Measurements from ENCODE around the gene CCBE1. TPM values are rescaled to one million over a fixed set of nuclear protein-coding genes. Genes with fewer than 3 reads are reported as not detected.

The CCBE1 gene
- total and polyA plus RNA-seq, 2 donors, result 0.33 to 0.62 TPM

DNA sequence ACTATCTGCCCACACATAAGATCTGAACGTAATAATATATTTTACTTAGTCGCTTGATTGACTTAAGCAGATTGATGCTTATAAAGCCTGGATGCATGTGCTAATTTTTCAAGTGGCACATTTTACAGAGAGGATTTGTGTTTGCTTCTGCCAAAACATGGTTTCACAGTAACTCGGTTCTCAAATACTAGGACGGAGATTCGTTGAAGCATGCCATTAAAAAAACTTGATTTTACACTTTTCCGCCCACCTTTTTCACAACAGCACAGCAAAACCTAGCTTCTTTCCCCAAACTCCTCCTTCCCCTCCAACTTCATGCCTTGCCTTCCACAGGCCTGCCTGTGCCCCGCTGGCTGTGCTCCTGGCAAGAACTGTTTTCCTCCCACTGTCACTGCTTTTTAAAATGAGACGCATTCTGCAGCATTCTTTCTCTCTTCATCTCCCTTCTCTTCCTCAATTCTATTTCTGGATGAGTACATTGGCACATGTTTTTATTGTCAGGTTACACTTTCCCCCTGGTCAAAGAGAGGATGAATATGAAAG lies 283.0 kb downstream of the CCBE1 start:
- no peaks in the 10 kb centered on the region for H3K36me3 ChIP-seq (ENCODE audit: control insufficient read depth in 2 of 2, insufficient read depth in 2 of 2, low read length in 1 of 2)
- H3K4me1 ChIP-seq (ENCODE audit: control insufficient read depth in 2 of 2, insufficient read depth in 2 of 2, low read length in 2 of 2), result no peaks in the 10 kb centered on the region
- no peaks in the 10 kb centered on the region for H3K9me3 ChIP-seq (ENCODE audit: control insufficient read depth in 2 of 2, insufficient read depth in 1 of 2, low read length in 1 of 2)
- H3K27ac ChIP-seq (ENCODE audit: low read depth in 1 of 2, low read length in 1 of 2), result no peak overlapping the region
- H3K27me3 ChIP-seq (ENCODE audit: control insufficient read depth in 2 of 2, insufficient read depth in 1 of 2, low read length in 1 of 2), result no peaks in the 10 kb centered on the region
- WGBS, result 87% methylated on average over 8 of the region's 8 CpGs
- no peak for DNase-seq (ENCODE audit: low read depth in 6 of 9, low spot score in 9 of 9)
- H3K4me3 ChIP-seq (ENCODE audit: low read length in 2 of 2), result no peak overlapping the region

DNA sequence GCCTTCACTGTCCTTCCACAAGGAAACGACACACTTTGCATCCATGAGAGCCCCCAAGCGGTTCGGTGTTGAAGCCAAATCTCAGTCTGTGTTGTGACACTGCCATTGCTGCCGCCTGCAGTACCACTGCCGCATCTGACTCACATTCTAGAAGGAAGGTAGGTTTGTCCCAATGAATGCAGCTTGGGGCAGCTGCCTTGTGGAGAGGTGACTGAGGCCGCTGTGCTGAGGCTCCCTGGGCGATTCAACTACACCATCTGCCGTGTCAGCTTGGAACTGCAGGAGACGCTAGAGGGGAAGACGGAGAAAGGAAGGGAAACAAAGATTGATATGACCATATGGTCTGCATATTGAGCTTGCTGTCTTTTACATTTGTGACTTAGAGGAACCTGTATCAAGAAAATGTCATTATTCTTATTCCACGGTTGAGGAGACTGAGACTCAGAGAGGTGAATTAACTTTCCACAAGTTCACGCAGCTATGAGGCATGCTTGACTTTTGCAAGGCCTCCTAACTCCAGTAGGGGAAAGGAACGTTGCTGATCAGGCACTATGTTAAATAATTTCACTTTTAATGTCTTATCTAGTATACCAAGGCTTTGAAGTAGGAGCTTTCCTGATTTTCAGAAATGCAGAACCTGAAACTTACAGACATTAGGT lies 294.7 kb downstream of the CCBE1 start:
- Histone ChIP-seq H3K36me3 (ENCODE audit: control insufficient read depth in 2 of 2, insufficient read depth in 2 of 2, low read length in 1 of 2) (no peaks in the 10 kb centered on the region), H3K27me3 (ENCODE audit: control insufficient read depth in 2 of 2, insufficient read depth in 1 of 2, low read length in 1 of 2) (peaks cover 0 to 6% of the 10 kb centered on the region in 2 donors), H3K27ac (ENCODE audit: low read depth in 1 of 2, low read length in 1 of 2) (no peak overlapping the region), H3K4me3 (ENCODE audit: low read length in 2 of 2) (no peak overlapping the region), H3K4me1 (ENCODE audit: control insufficient read depth in 2 of 2, insufficient read depth in 2 of 2, low read length in 2 of 2) (no peaks in the 10 kb centered on the region), H3K9me3 (ENCODE audit: control insufficient read depth in 2 of 2, insufficient read depth in 1 of 2, low read length in 1 of 2) (no peaks in the 10 kb centered on the region)
- WGBS, result 17% methylated on average over 13 of the region's 13 CpGs
- peak; percentile 29 to 72 (median 43) for DNase-seq (ENCODE audit: low read depth in 6 of 9, low spot score in 9 of 9)

DNA sequence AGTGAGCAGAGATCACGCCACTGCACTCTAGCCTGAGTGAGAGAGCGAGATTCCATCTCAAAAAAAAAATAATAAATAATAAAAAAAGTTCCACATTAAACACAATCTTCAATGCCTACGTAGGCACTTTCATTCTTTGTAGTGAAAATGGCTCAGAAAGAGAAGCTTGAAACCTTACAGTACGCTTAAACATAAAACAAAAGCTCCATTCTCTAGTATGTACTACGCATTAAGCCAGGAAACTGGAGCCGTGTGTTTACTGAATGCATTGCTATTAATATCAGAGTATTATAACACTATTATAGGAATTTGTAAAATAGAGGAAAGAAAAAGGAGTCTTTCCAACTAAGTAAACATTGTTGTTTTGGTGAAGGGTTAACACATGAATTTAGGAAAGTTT lies 296.8 kb downstream of the CCBE1 start:
- Histone ChIP-seq H3K27me3 (ENCODE audit: control insufficient read depth in 2 of 2, insufficient read depth in 1 of 2, low read length in 1 of 2) (peaks cover 0 to 12% of the 10 kb centered on the region in 2 donors), H3K9me3 (ENCODE audit: control insufficient read depth in 2 of 2, insufficient read depth in 1 of 2, low read length in 1 of 2) (no peaks in the 10 kb centered on the region), H3K4me1 (ENCODE audit: control insufficient read depth in 2 of 2, insufficient read depth in 2 of 2, low read length in 2 of 2) (no peaks in the 10 kb centered on the region), H3K4me3 (ENCODE audit: low read length in 2 of 2) (no peak overlapping the region), H3K27ac (ENCODE audit: low read depth in 1 of 2, low read length in 1 of 2) (no peak overlapping the region), H3K36me3 (ENCODE audit: control insufficient read depth in 2 of 2, insufficient read depth in 2 of 2, low read length in 1 of 2) (no peaks in the 10 kb centered on the region)
- 96% methylated on average over 6 of the region's 6 CpGs for WGBS
- no peak for DNase-seq (ENCODE audit: low read depth in 6 of 9, low spot score in 9 of 9)

DNA sequence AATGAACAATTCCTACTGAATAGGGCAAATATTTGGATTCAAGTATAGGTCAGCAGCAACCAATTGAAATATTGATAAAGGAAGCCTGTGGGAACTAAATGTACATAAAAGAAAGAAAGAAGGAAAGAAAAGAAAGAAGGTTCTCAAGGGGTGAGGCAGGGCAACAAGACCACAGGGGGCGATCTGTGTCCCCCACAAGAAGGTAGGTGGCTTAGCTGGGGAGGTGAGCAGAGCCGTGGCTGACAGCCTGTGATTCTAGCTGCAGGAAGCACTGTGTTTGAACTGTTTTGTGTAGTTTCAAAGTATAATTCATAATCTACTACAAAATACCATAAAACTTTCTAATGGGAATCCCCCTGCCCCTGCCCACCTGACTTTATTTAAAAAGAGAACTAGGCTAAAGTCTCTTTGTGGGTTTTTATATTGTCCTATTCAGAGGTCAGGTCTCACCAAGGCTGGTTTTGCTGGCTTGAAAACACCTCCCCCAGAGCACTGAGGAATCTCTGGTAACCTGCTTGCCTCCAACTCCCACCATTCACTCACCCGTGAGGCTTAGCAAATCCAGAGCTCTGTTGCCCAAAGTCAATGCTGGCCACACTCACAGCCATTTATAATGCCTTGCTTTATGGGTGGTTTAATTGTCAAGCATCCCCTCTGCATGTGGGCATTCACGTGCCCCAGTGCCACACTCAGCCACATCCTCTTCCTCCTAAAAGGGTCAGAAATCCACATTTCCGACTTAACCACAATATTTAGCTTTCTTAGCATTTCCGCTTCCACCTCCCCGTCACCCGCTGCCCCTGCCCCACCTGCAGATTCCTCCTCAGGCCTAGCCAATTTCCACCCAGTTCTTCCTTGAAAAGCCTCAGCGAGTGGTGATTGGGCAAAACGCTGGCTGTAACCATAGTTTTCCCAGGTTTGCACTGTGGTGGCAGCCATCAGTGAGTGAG lies 301.7 kb downstream of the CCBE1 start:
- H3K27ac ChIP-seq (ENCODE audit: low read depth in 1 of 2, low read length in 1 of 2), result no peak overlapping the region
- H3K9me3 ChIP-seq (ENCODE audit: control insufficient read depth in 2 of 2, insufficient read depth in 1 of 2, low read length in 1 of 2), result no peaks in the 10 kb centered on the region
- no peak for DNase-seq (ENCODE audit: low read depth in 6 of 9, low spot score in 9 of 9)
- peaks cover 0 to 11% of the 10 kb centered on the region in 2 donors for H3K27me3 ChIP-seq (ENCODE audit: control insufficient read depth in 2 of 2, insufficient read depth in 1 of 2, low read length in 1 of 2)
- H3K36me3 ChIP-seq (ENCODE audit: control insufficient read depth in 2 of 2, insufficient read depth in 2 of 2, low read length in 1 of 2), result no peaks in the 10 kb centered on the region
- H3K4me1 ChIP-seq (ENCODE audit: control insufficient read depth in 2 of 2, insufficient read depth in 2 of 2, low read length in 2 of 2), result no peaks in the 10 kb centered on the region
- 33% methylated on average over 10 of the region's 10 CpGs for WGBS
- no peak overlapping the region for H3K4me3 ChIP-seq (ENCODE audit: low read length in 2 of 2)

DNA sequence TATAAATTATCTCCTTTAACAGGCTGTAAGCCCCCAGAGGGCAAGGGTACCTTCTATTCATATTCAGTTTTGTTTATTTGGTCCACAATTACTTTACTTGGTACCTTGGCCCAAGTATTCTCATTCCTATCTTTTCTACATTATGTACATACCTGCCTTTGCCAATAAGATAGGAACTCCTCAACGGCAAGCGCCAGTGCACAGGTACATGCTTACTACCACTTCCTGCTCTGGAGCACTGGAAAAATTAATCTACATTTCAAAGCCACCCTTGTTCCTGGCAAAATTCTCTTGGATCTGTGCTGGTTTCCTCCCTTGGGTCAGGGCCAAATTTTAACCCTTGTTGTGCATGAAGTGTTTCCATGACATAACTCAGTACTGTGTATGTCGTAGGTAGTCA lies 303.8 kb downstream of the CCBE1 start:
- Histone ChIP-seq H3K4me3 (ENCODE audit: low read length in 2 of 2) (no peak overlapping the region), H3K36me3 (ENCODE audit: control insufficient read depth in 2 of 2, insufficient read depth in 2 of 2, low read length in 1 of 2) (no peaks in the 10 kb centered on the region), H3K4me1 (ENCODE audit: control insufficient read depth in 2 of 2, insufficient read depth in 2 of 2, low read length in 2 of 2) (no peaks in the 10 kb centered on the region), H3K9me3 (ENCODE audit: control insufficient read depth in 2 of 2, insufficient read depth in 1 of 2, low read length in 1 of 2) (no peaks in the 10 kb centered on the region), H3K27ac (ENCODE audit: low read depth in 1 of 2, low read length in 1 of 2) (no peak overlapping the region), H3K27me3 (ENCODE audit: control insufficient read depth in 2 of 2, insufficient read depth in 1 of 2, low read length in 1 of 2) (peaks cover 0 to 11% of the 10 kb centered on the region in 2 donors)
- WGBS, result 93% methylated on average over 3 of the region's 3 CpGs
- no peak for DNase-seq (ENCODE audit: low read depth in 6 of 9, low spot score in 9 of 9)

DNA sequence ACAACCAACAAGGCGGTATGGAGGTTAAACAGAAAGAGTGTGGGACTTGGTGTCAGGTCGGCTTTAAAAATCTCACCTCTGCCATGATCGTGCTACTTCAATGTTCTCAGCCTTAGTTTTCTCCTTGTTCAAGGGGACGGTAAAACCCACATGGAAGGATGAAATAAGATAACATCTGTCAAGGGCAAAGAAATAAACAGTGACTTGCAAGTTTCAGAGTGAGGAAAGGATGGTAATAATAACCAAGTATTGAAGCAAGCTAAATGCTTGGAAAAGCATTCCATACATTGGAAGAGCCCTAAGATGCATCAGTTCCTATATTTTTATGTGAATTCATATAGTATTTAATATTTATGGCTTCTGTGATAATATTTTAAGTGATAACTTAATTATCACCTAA lies 308.4 kb downstream of the CCBE1 start:
- H3K27me3 ChIP-seq (ENCODE audit: control insufficient read depth in 2 of 2, insufficient read depth in 1 of 2, low read length in 1 of 2), result peaks cover 0 to 2% of the 10 kb centered on the region in 2 donors
- 77% methylated on average over 4 of the region's 4 CpGs for WGBS

DNA sequence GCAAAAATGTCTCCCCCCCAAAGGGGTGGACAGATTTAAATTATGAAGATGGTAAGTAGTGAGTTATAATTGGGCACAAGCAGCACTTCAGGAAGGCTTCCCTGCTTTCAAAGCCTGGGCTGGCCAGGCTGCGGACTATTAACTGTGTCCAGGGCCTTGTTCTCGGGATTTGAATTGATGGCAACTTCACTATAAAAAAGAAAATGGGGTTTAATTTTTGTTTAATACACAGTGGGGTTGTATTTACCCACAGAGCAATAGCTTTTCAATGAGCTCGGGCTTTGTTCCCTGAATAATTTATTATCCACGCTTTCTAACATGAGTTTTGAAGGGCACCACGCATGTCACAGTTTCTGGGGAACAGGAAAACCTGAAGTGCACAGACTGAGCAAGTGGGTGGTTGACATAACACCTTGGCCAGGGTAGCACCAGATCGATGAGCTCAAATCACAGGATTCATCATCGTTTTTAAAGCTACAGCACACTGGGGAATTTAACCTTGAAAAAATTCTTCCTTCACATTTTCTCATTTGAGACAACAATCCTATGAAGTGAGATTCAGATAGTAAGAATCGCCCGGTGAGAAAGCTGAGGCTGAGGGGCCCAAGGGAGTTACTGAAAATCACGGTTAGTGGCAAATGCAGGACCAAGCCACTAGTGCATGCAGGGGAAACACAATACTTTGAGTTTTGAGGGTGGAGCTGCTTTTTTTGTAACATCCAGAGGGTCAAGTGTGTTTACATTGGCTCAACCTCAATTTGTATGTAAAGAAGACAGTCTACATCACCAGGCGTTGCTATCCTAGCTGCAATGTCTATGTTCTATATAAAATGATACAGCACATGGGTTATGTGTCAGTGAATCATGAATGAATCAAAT lies 309.3 kb downstream of the CCBE1 start:
- no peaks in the 10 kb centered on the region for H3K36me3 ChIP-seq (ENCODE audit: control insufficient read depth in 2 of 2, insufficient read depth in 2 of 2, low read length in 1 of 2)
- 89% methylated on average over 11 of the region's 11 CpGs for WGBS
- H3K4me1 ChIP-seq (ENCODE audit: control insufficient read depth in 2 of 2, insufficient read depth in 2 of 2, low read length in 2 of 2), result no peaks in the 10 kb centered on the region
- no peak for DNase-seq (ENCODE audit: low read depth in 6 of 9, low spot score in 9 of 9)
- H3K4me3 ChIP-seq (ENCODE audit: low read length in 2 of 2), result no peak overlapping the region
- peaks cover 0 to 2% of the 10 kb centered on the region in 2 donors for H3K27me3 ChIP-seq (ENCODE audit: control insufficient read depth in 2 of 2, insufficient read depth in 1 of 2, low read length in 1 of 2)
- H3K27ac ChIP-seq (ENCODE audit: low read depth in 1 of 2, low read length in 1 of 2), result no peak overlapping the region
- H3K9me3 ChIP-seq (ENCODE audit: control insufficient read depth in 2 of 2, insufficient read depth in 1 of 2, low read length in 1 of 2), result no peaks in the 10 kb centered on the region

More for the DNA sequence above, 308.4 kb downstream of the CCBE1 start:
- Histone ChIP-seq H3K36me3 (ENCODE audit: control insufficient read depth in 2 of 2, insufficient read depth in 2 of 2, low read length in 1 of 2) (no peaks in the 10 kb centered on the region), H3K27ac (ENCODE audit: low read depth in 1 of 2, low read length in 1 of 2) (no peak overlapping the region), H3K9me3 (ENCODE audit: control insufficient read depth in 2 of 2, insufficient read depth in 1 of 2, low read length in 1 of 2) (no peaks in the 10 kb centered on the region), H3K4me1 (ENCODE audit: control insufficient read depth in 2 of 2, insufficient read depth in 2 of 2, low read length in 2 of 2) (no peaks in the 10 kb centered on the region), H3K4me3 (ENCODE audit: low read length in 2 of 2) (no peak overlapping the region)
- no peak for DNase-seq (ENCODE audit: low read depth in 6 of 9, low spot score in 9 of 9)

DNA sequence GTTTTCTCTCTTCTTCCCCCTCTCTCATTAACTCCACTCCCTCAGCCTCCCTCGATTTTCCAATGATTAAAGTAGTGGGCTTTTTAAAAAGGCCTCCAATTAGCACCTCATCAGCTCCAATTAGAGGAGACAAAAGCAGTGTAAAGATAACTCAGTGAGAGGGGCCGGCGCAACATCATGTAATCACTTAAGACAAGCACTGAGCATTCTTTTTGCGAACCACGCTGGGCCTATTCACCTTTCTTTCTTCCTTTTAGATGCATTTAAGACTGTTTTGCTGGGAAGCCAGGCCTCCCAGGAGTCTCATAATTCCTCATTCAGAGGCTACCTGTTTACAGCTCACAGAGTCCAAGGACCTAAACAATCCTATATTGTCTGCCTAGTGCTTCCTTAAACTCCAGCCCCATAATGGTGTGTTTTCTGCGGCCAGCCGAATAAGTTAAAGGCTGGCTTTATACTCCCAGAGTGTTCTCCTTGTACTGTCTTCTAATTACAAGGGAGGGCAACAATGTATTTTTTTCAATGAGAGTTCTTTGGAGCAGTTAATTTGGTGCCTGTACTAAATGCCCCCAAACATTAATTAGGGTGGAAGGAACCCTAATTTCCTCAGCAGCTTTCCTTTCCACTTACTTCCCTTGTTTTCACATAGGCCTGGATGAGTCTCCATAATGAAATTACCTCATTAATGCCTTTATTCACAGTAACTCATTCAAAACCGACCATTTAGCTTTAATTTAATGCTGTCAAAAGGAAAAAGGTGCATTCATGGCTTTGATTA lies 310.1 kb downstream of the CCBE1 start:
- WGBS, result 90% methylated on average over 8 of the region's 8 CpGs
- H3K9me3 ChIP-seq (ENCODE audit: control insufficient read depth in 2 of 2, insufficient read depth in 1 of 2, low read length in 1 of 2), result no peaks in the 10 kb centered on the region

More for the DNA sequence above, 310.1 kb downstream of the CCBE1 start:
- H3K36me3 ChIP-seq (ENCODE audit: control insufficient read depth in 2 of 2, insufficient read depth in 2 of 2, low read length in 1 of 2), result no peaks in the 10 kb centered on the region
- DNase-seq (ENCODE audit: low read depth in 6 of 9, low spot score in 9 of 9), result no peak
- H3K27ac ChIP-seq (ENCODE audit: low read depth in 1 of 2, low read length in 1 of 2), result no peak overlapping the region
- H3K4me1 ChIP-seq (ENCODE audit: control insufficient read depth in 2 of 2, insufficient read depth in 2 of 2, low read length in 2 of 2), result no peaks in the 10 kb centered on the region
- H3K4me3 ChIP-seq (ENCODE audit: low read length in 2 of 2), result no peak overlapping the region
- H3K27me3 ChIP-seq (ENCODE audit: control insufficient read depth in 2 of 2, insufficient read depth in 1 of 2, low read length in 1 of 2), result no peaks in the 10 kb centered on the region
